ENCODE measurements around the gene HSPB1. TPM values are rescaled to one million over a fixed set of nuclear protein-coding genes. Genes with fewer than 3 reads are reported as not detected.
A peak's percentile ranks its signal among the peaks of the same experiment; 100 is the strongest.

Gene HSPB1
- total RNA-seq, 1 donor: 77.7 TPM

DNA sequence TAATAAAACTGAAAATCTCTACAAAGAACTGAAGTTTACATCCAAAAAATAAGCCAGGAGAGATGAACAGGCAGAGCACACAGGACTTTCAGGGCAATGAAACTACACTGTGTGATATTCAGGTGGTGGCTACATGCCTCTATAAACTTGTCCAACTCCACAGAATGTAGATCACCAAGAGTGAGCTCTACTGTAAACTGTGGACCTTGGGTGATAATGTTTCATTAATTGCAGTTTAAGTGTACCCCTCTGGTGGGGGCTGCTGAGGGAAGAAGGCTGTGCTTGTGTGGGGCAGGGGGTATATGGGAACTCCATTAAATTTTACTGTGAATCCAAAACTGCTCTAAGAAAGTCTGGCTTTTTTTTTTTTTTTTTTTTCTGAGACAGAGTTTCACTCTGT lies 33.6 kb downstream of the HSPB1 start:
- no peak for DNase-seq (ENCODE audit: low read depth)
- TF ChIP-seq, protein P1, sequence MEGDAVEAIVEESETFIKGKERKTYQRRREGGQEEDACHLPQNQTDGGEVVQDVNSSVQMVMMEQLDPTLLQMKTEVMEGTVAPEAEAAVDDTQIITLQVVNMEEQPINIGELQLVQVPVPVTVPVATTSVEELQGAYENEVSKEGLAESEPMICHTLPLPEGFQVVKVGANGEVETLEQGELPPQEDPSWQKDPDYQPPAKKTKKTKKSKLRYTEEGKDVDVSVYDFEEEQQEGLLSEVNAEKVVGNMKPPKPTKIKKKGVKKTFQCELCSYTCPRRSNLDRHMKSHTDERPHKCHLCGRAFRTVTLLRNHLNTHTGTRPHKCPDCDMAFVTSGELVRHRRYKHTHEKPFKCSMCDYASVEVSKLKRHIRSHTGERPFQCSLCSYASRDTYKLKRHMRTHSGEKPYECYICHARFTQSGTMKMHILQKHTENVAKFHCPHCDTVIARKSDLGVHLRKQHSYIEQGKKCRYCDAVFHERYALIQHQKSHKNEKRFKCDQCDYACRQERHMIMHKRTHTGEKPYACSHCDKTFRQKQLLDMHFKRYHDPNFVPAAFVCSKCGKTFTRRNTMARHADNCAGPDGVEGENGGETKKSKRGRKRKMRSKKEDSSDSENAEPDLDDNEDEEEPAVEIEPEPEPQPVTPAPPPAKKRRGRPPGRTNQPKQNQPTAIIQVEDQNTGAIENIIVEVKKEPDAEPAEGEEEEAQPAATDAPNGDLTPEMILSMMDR (IDR thresholded peaks at IDR 0.05; ENCODE audit: insufficient read depth, low read depth, low read length): no peak
- no peak overlapping the region for H3K4me3 ChIP-seq (ENCODE audit: low read depth, low read length)

- no peak for DNase-seq (ENCODE audit: low read depth)
- H3K4me3 ChIP-seq (ENCODE audit: low read depth, low read length): no peak overlapping the region
- TF ChIP-seq, protein P1 (IDR thresholded peaks at IDR 0.05; ENCODE audit: insufficient read depth, low read depth, low read length): no peak
Measured at GRCh38 chr7:76337147-76337546, 34.7 kb downstream of the HSPB1 start.

- TF ChIP-seq, protein P1 (IDR thresholded peaks at IDR 0.05; ENCODE audit: insufficient read depth, low read depth, low read length): no peak
- peak; percentile 42 for DNase-seq (ENCODE audit: low read depth)
- no peak overlapping the region for H3K4me3 ChIP-seq (ENCODE audit: low read depth, low read length)
Measured at GRCh38 chr7:76338298-76339084, 36.0 kb downstream of the HSPB1 start.

GRCh38 chr7:76340617-76341131 lies 38.2 kb downstream of the HSPB1 start:
- H3K4me3 ChIP-seq (ENCODE audit: low read depth, low read length): no peak overlapping the region
- TF ChIP-seq, protein P1 (IDR thresholded peaks at IDR 0.05; ENCODE audit: insufficient read depth, low read depth, low read length): no peak
- DNase-seq (ENCODE audit: low read depth): peak; percentile 81

DNA sequence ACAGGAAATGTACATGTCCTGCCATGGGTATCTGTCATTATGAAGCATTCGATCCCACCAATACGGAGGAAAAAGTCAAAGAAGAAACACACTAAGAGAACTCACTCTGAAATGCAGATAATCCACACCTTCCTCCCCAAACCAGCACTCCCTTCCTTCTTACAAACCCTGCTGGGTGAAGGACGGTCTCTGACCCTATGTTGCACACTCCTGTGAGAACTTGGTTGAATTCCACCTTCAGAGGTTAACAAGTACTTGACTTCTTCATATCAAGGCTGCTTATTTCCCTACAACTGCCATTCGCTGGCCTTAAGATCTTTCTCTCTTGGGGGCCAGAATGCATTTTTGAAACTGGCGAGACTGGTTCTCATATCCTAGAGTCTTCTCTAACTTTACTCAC lies 39.7 kb downstream of the HSPB1 start:
- TF ChIP-seq, protein P1 (IDR thresholded peaks at IDR 0.05; ENCODE audit: insufficient read depth, low read depth, low read length): no peak
- no peak overlapping the region for H3K4me3 ChIP-seq (ENCODE audit: low read depth, low read length)

GRCh38 chr7:76343294-76343930 lies 40.9 kb downstream of the HSPB1 start:
- no peak for DNase-seq (ENCODE audit: low read depth)
- H3K4me3 ChIP-seq (ENCODE audit: low read depth, low read length): no peak overlapping the region
- TF ChIP-seq, protein P1 (IDR thresholded peaks at IDR 0.05; ENCODE audit: insufficient read depth, low read depth, low read length): no peak

More for the DNA sequence above, 39.7 kb downstream of the HSPB1 start:
- DNase-seq (ENCODE audit: low read depth): no peak

Data from fibroblast of villous mesenchyme (primary cell).